Measurements from ENCODE around the gene ERICH4. TPM values are rescaled to one million over a fixed set of nuclear protein-coding genes. Genes with fewer than 3 reads are reported as not detected.

The ERICH4 gene
- total and polyA plus RNA-seq, 2 of the 4 experiments (the other 2 are of a cell fraction): not detected

GRCh38 chr19:41447732-41448332 is 4.9 kb downstream of the ERICH4 start:
- in situ Hi-C loops (cut with MboI; ENCODE audit: low sequenced_read_pairs): no loop called here

More at GRCh38 chr19:41447732-41448332, 4.9 kb downstream of the ERICH4 start:
- Histone ChIP-seq H2AK5ac (ENCODE audit: low read depth, low read length) (no peak overlapping the region), H3K27ac (ENCODE audit: insufficient read depth, low read length) (no peak overlapping the region), H3K79me1 (ENCODE audit: low read depth in 1 of 2, low read length in 2 of 2) (no peaks in the 10 kb centered on the region), H3K23ac (ENCODE audit: low read depth, low read length) (no peak overlapping the region), H2BK5ac (ENCODE audit: low read depth, low read length, poor library complexity, severe bottlenecking) (no peak overlapping the region), H4K8ac (ENCODE audit: low read depth in 2 of 2, low read length in 2 of 2) (no peak overlapping the region), H3K36me3 (ENCODE audit: control insufficient read depth, insufficient read depth, low read length) (no peaks in the 10 kb centered on the region), H4K20me1 (ENCODE audit: insufficient read depth, low read length) (no peaks in the 10 kb centered on the region), H3K4ac (ENCODE audit: low read depth, low read length) (no peak overlapping the region), H3K18ac (ENCODE audit: low read depth, low read length) (no peak overlapping the region), H3K9me1 (ENCODE audit: insufficient read depth, low read length) (no peaks in the 10 kb centered on the region), H3K4me3 (ENCODE audit: insufficient read depth, low read depth, low read length) (no peak overlapping the region), H3K9ac (ENCODE audit: low read depth, low read length) (no peak overlapping the region), H2BK120ac (ENCODE audit: low read depth, low read length) (no peak overlapping the region), H3K27me3 (ENCODE audit: control insufficient read depth, insufficient read depth, low read length) (peaks cover 3% of the 10 kb centered on the region), H2AK9ac (replicated peaks; ENCODE audit: low read depth, low read length, poor library complexity) (no peak overlapping the region), H3K9me3 (ENCODE audit: control insufficient read depth, insufficient read depth, low read length) (no peaks in the 10 kb centered on the region), H4K91ac (ENCODE audit: insufficient read depth, low read depth, low read length) (no peak overlapping the region), H3K56ac (ENCODE audit: extremely low read depth, insufficient read depth, low read length) (no peak overlapping the region), H4K5ac (ENCODE audit: low read depth, low read length) (no peak overlapping the region), H3K4me2 (ENCODE audit: low read depth, low read length) (no peak overlapping the region), H3K4me1 (ENCODE audit: control insufficient read depth, insufficient read depth, low read length) (no peaks in the 10 kb centered on the region), H2BK15ac (ENCODE audit: low read depth, low read length) (no peak overlapping the region), H2AFZ (replicated peaks; ENCODE audit: low read length, poor library complexity) (no peak overlapping the region), H3K14ac (replicated peaks; ENCODE audit: low read depth, low read length) (no peak overlapping the region), H2BK20ac (ENCODE audit: low read depth, low read length) (no peak overlapping the region)
- ATAC-seq (ENCODE audit: low read depth) (no peak), DNase-seq (no peak)
- TF ChIP-seq CHD1 (IDR thresholded peaks at IDR 0.05; ENCODE audit: low read depth, low read length): no peak
- TF ChIP-seq, protein P1, sequence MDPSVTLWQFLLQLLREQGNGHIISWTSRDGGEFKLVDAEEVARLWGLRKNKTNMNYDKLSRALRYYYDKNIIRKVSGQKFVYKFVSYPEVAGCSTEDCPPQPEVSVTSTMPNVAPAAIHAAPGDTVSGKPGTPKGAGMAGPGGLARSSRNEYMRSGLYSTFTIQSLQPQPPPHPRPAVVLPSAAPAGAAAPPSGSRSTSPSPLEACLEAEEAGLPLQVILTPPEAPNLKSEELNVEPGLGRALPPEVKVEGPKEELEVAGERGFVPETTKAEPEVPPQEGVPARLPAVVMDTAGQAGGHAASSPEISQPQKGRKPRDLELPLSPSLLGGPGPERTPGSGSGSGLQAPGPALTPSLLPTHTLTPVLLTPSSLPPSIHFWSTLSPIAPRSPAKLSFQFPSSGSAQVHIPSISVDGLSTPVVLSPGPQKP (IDR thresholded peaks at IDR 0.05; ENCODE audit: borderline replicate concordance, low read depth, low read length): no peak
- no peak for TF ChIP-seq FOS (IDR thresholded peaks at IDR 0.05; ENCODE audit: low read depth, low read length)
- no peak for TF ChIP-seq SMC3 (IDR thresholded peaks at IDR 0.05; ENCODE audit: low read depth, low read length)
- no peak for TF ChIP-seq POLR2A (IDR thresholded peaks at IDR 0.05; ENCODE audit: low read depth, low read length)
- TF ChIP-seq MAFK (IDR thresholded peaks at IDR 0.05; ENCODE audit: low read depth, low read length): no peak
- TF ChIP-seq RFX5 (IDR thresholded peaks at IDR 0.05; ENCODE audit: low read depth, low read length): no peak
- no peak for TF ChIP-seq CTCF (conservative IDR thresholded peaks at IDR 0.05; ENCODE audit: low read depth, low read length)
- no peak for TF ChIP-seq BHLHE40 (IDR thresholded peaks at IDR 0.05; ENCODE audit: low read depth, low read length)
- TF ChIP-seq RCOR1 (IDR thresholded peaks at IDR 0.05; ENCODE audit: insufficient replicate concordance, low read length): no peak
- TF ChIP-seq MXI1 (IDR thresholded peaks at IDR 0.05; ENCODE audit: borderline replicate concordance, low read depth, low read length): no peak
- TF ChIP-seq USF2 (IDR thresholded peaks at IDR 0.05; ENCODE audit: low read depth, low read length): no peak
- no peak for TF ChIP-seq RAD21 (IDR thresholded peaks at IDR 0.05; ENCODE audit: low read length)
- no peak for TF ChIP-seq CEBPB (IDR thresholded peaks at IDR 0.05; ENCODE audit: low read depth, low read length)
- ChIA-PET POLR2A (ENCODE audit: unreplicated experiment) (interaction anchor here (0.6 kb wide), 1 partner anchor 745 kb away, joined by 8 read pairs; no protein-coding TSS in a partner anchor), CTCF (interaction anchor here (1.4 kb wide), 2 partner anchors 38 to 123 kb away, joined by 4 to 5 read pairs; no protein-coding TSS in a partner anchor)
- intact Hi-C loops (cut with micrococcal nuclease) (no loop called here), dilution Hi-C loops (cut with HindIII; ENCODE audit: low sequenced_read_pairs, unreplicated experiment) (no loop called here)
- no CpG with 5 or more reads among the region's 12 CpGs for WGBS, 2 experiments (ENCODE audit: extremely low coverage in 2 of 2, insufficient read length in 1 of 2)
- BruUV-seq (replicated peaks): no TSS peak
